IMR-90 (cell line): ENCODE results near the gene TBXAS1.

Experiments used
- BHLHE40 ChIP-seq: fragments of 150-350 bp; IDR thresholded peaks from 2 replicates; pipeline ENCODE4 v1.6.1; 2016; ENCODE audit warnings: mild to moderate bottlenecking, low read depth, low read length
- CEBPB ChIP-seq: IDR thresholded peaks from 2 replicates; pipeline ENCODE4 v1.6.1; 2012; ENCODE audit warnings: low read depth, low read length, improper control_type of control experiment
- CTCF ChIP-seq: conservative IDR thresholded peaks from 2 replicates; pipeline ENCODE4 v1.5.1; 2012; ENCODE audit warnings: mild to moderate bottlenecking, low read depth, low read length, improper control_type of control experiment
- FOS ChIP-seq: fragments of 150-350 bp; IDR thresholded peaks from 2 replicates; pipeline ENCODE4 v1.6.1; 2016; ENCODE audit warnings: low read depth, low read length
- MAZ ChIP-seq: IDR thresholded peaks from 2 replicates; pipeline ENCODE4 v1.6.1; 2012; ENCODE audit warnings: low read depth, mild to moderate bottlenecking, low read length, improper control_type of control experiment, moderate library complexity, borderline replicate concordance
- POLR2A ChIP-seq: IDR thresholded peaks from 2 replicates; pipeline ENCODE4 v1.6.1; 2012; ENCODE audit warnings: mild to moderate bottlenecking, low read depth, low read length
- RAD21 ChIP-seq: IDR thresholded peaks from 2 replicates; pipeline ENCODE4 v1.6.1; 2012; ENCODE audit warnings: low read length, improper control_type of control experiment
- USF2 ChIP-seq: fragments of 150-350 bp; IDR thresholded peaks from 2 replicates; pipeline ENCODE4 v1.6.1; 2017; ENCODE audit warnings: mild to moderate bottlenecking, antibody characterized with exemption, low read length, low read depth

GRCh38 chr7:139830292-139830691 lies 1.2 kb downstream of the TBXAS1 start:
- no peak for TF ChIP-seq USF2
- no peak for TF ChIP-seq CTCF
- TF ChIP-seq CEBPB, result no peak
- no peak for TF ChIP-seq RAD21
- TF ChIP-seq POLR2A, result no peak
- TF ChIP-seq MAZ, result no peak
- no peak for TF ChIP-seq BHLHE40
- no peak for TF ChIP-seq FOS
